HG03280 (cell line): ENCODE measurements around the gene TTC23.

Experiments
- ATAC-seq: cut with Tn5 transposase; IDR thresholded peaks from one replicate; pipeline ENCODE4 v1.9.1; 2021; ENCODE audit warnings: mild to moderate bottlenecking, moderate library complexity; ENCODE audit not compliant: unreplicated experiment

TTC23 gene

DNA sequence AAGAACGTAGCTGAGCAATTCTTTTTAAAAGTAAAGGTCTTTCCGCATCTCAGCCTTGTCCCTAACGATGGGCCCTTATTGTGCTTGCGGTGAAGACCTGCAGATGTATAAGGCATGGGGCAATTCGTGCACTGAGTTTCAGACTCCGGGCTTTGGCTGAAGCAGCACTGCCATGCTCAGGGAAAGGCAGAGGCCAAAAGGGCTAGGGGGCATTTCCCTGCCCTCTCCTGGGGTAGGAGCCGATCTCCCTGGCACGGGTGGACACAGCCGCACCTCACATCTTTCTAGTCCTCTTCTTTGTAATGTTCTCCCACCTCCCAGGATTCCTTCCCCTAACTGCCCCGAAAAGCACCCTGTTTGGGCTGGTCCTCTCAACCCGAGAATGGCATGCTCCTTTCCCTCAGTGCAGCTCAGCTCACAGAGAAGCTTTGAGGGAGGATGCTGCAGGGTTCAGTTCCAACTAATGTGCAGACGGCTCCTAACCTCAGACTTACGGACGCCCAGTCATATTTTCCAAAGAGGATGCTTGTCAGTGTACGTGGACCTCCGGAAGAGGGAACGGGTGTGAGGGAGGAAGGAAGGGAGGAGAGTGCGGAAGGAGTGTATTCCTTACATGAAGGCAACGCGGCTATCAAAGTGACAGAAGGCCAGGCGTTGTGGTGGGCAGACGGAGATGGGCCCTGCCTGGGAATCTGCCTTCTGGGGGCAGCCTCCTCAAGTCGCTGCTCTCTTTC is 83.3 kb downstream of the TTC23 start:
- no peak for ATAC-seq

- no peak for ATAC-seq
Observed at GRCh38 chr15:99165020-99165790, 84.2 kb downstream of the TTC23 start.

DNA sequence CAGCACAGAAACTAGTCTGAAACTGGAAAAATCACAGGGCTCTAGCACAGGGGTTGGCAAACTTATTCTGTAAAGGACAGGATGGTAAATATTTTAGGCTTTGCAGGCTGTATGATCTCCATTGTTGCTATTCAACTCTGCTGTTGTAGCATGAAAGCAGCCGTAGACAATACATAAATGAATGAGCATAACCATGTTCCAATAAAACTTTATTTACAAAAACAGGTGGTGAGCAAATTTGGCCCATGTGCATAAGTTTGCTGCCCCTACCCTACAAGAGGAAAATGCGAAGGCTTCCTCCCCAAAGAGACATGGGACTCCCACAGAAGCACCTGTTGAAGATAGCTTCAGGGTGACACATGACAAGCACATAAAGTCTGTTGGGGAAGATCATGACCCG is 85.3 kb downstream of the TTC23 start:
- ATAC-seq: no peak

DNA sequence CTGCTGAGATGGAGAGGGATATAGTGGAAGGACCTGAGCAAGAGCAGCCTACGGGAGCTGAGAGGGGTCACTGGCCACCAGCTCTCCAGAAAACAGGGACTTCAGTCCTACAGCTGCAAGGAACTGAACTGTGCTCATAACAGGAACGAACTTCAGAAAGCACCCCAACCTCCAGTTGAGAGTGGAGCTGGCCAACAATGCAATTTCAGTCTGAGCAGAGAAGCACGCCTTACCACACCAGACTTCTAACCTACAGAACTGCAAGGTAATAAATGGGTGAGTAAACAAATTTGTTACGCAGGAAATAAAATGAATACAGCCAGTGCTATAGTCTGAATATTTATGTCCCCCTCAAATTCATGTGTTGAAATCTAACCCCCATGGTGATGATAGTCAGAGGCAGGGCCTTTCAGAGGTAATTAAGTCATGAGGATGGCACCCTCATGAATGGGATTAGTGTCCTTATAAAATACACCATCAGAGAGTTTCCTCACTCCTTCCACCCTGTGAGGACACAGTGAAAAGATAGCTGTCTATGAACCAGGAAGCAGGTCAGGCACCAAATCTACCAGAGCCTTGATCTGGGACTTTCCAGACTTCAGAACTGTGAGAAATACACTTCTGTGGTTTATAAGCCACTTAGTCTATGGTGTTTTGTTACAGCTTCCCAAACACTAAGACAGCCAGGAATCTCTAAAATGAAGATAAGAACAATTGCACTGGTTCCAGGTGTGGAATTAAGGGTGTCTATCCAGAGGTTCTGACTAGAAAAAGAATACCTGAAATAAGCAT is 85.9 kb downstream of the TTC23 start:
- ATAC-seq: no peak

DNA sequence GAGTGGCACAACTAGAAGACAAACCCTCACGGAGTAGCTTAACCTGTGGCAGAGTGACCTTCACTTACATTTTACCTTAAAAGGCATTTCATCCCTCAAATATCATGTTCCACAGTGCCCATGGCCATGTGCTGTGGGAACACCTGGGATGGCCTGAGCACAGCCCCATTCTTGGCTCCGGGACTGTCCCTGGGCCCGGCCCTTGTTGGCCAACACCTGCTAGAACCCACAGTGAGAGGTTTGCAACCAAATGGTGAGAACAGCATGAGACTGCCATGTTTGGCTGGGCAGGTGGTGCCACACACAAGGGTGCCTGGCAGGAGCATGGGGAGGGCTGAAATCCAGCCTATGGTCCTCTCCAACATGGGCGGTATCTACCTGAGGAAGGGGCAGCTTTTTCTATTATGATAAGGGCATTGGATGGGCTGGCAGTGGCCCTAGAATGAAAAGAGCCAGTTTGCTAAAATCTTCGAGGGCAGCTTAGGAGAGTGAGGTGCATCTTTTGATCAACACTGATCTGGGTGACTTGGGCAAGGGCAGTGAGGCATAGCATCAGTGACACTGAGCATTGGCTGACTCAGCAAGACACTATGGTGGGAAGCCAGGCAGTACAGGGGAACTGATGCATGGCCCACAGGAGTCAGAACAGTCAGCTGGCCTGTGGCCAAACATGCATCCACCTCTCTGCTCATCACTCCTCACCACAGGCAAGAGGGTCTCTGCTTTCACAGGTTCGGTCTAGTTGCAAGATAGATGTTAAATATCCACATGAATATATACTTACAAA is 90.6 kb downstream of the TTC23 start:
- no peak for ATAC-seq

- no peak for ATAC-seq
Observed at GRCh38 chr15:99157456-99157855, 91.9 kb downstream of the TTC23 start.

- no peak for ATAC-seq
Observed at GRCh38 chr15:99155961-99156443, 93.4 kb downstream of the TTC23 start.

DNA sequence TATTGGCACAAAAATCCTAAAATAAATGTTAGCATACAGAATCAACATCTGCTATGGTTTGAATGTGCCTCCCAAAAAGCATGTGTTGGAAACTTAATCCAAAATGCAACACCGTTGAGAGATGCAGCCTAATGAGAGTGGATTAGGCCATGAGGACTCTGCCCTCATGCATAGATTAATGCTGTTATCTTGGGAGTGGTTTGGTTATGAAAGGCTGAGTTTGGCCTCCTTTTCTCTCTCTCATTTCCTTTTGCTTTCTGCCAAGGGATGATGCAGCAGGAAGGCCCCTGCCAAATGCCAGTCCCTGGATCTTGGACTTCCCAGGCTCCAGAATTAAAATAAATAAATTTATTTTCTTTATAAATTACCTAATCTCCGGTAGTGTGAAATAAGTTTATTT is 95.1 kb downstream of the TTC23 start:
- ATAC-seq: no peak

DNA sequence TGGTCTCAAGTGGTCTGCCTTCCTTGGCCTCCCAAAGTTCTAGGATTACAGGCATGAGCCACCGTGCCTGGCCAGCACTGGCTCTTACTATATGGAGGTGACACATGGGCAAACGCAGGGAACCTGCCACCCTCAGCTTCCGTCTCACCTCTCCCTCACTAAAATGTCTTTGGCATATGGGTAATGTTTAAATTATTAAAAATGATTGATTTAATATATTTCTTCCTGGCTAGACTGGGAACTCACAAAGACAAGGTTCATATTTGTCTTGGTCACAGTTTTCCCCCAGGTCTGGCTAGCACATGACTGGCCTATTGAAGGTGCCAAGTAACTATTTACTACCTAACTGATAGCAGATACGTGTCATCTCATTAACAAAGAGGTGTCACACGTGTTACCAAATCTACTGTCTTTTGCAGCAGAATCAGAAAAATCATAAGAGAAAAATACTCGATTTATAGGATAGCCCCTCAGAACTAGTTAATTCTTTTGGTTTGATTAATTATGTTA is 96.3 kb downstream of the TTC23 start:
- ATAC-seq: no peak

DNA sequence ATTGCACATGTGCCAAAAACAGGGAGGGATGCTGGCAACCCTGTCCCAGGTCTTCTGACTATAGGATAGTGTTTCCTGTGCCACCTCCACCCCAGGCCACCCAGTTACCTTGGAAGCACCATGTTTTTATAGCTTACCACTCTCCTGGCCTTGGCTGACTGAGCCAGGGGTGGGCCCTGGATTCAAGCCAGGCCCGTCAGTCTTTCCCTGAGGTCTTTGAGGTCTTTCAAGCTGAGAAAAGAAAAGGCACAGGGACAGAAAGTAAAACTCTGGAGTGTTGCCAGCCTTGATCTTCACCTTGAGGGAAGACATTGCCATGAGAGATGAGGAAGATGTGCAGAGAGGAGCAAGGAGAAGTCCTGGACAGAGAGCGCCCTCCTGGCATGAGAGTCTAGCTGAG is 98.2 kb downstream of the TTC23 start:
- no peak for ATAC-seq

- ATAC-seq: no peak
Observed at GRCh38 chr15:99149366-99149765, 100.0 kb downstream of the TTC23 start.

- ATAC-seq: no peak
Observed at GRCh38 chr15:99148851-99149276, 100.5 kb downstream of the TTC23 start.

DNA sequence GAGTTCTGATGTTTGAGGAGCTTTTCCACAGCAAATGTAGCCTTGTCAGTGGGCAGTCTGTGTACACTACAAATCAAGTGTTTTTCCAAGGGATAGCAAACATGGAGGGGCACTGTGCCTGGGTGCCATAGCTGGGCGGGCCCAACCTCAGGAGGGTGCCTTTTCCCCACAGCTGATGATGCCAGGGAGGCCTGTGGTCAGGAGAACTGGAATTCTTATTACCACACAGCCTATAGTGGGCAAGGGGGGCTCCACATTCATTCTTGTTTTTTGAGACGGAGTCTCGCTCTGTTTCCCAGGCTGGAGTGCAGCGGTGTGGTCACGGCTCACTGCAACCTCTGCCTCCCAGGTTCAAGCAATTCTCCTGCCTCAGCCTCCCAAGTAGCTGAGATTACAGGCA is 102.7 kb downstream of the TTC23 start:
- no peak for ATAC-seq

DNA sequence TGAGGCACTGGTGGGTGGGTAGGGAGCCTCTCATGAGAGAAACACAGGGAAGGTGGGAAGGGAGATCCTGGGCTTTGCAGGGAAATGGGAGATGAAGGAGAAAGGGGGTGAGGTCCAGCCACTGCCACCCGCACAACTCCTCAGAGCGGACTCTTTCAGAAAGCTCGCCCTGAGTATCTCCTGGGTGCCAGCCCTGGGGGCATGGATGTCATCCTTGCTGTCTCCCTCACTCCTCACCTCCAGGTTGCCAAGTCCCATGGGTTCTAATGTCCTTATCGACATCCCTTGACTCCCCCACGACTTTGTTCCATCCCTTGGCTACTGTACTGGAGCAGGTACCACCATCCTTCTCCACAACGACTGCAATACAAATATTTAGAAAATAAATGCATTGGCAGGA is 103.6 kb downstream of the TTC23 start:
- ATAC-seq: no peak

- ATAC-seq: no peak
Observed at GRCh38 chr15:99145005-99145404, 104.4 kb downstream of the TTC23 start.

- ATAC-seq: no peak
Observed at GRCh38 chr15:99143655-99144610, 105.4 kb downstream of the TTC23 start.

GRCh38 chr15:99143242-99143641 is 106.1 kb downstream of the TTC23 start:
- ATAC-seq: no peak

DNA sequence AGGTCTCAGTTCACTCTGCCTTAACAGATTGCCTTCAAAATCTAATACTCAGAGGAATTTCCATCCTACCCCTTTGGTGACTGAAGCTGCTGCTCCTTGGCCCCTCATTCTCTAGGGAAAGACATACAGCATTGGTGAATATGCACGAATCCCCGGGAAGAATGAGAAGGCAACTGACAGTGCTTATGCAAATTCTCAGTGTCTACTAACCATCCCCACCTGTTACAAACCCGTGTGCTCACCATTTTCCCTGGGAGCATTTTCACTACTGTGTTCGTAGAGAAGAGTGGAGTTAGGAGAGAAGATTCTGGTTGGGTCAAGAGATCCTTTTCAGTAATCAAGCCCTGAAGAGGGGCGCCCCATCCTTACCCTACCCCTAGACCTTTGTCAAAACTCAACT is 106.8 kb downstream of the TTC23 start:
- ATAC-seq: no peak

DNA sequence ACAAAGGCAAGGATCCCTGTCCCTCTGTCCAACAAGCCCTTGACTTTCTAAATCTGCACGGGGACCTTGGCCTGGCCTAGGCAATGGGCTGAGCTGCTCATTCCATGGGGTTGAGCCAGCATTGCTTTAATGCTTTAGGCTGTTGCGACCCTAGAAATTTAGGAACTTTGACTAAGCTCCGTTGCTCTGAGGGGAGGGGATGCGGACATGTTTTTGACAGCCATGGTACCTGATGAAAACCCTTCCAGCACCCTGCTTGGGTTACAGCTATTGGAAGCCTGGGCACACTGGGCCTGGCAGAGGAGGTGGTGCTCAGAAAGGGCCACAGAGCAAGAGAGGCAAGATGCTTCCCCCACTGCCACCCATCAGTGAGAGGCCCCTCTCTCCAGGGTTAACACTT is 107.4 kb downstream of the TTC23 start:
- no peak for ATAC-seq
